Liver (tissue), 3 donors: ENCODE data around the gene TSPAN17.

Source experiments
- EGR1 ChIP-seq, 2 donors: IDR thresholded peaks; 2 replicates each; pipeline ENCODE4 v1.6.1; 2016 to 2018; ENCODE audit warnings: antibody characterized with exemption in 2 of 2, low read depth in 2 of 2
- GABPA ChIP-seq, 2 donors: IDR thresholded peaks in 1 of 2; conservative IDR thresholded peaks in 1 of 2; 2 replicates each; pipeline ENCODE4 v1.6.1; 2016; ENCODE audit warnings: antibody characterized with exemption in 2 of 2, mild to moderate bottlenecking in 1 of 2, moderate library complexity in 1 of 2
- TF ChIP-seq, protein P1 (sequence below): fragments of 150-350 bp; IDR thresholded peaks from 2 replicates; pipeline ENCODE4 v1.5.1; 2017; ENCODE audit warnings: improper control_type of control experiment, low read depth, low read length; ENCODE audit not compliant: missing input control
- donor health status: healthy.
- donor health status: healthy.

GRCh38 chr5:176621661-176622079 lies 25.6 kb upstream of the TSPAN17 start:
- TF ChIP-seq, protein P1, sequence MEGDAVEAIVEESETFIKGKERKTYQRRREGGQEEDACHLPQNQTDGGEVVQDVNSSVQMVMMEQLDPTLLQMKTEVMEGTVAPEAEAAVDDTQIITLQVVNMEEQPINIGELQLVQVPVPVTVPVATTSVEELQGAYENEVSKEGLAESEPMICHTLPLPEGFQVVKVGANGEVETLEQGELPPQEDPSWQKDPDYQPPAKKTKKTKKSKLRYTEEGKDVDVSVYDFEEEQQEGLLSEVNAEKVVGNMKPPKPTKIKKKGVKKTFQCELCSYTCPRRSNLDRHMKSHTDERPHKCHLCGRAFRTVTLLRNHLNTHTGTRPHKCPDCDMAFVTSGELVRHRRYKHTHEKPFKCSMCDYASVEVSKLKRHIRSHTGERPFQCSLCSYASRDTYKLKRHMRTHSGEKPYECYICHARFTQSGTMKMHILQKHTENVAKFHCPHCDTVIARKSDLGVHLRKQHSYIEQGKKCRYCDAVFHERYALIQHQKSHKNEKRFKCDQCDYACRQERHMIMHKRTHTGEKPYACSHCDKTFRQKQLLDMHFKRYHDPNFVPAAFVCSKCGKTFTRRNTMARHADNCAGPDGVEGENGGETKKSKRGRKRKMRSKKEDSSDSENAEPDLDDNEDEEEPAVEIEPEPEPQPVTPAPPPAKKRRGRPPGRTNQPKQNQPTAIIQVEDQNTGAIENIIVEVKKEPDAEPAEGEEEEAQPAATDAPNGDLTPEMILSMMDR, result no peak
- TF ChIP-seq EGR1 (IDR thresholded peaks at IDR 0.05; ENCODE audit: low read depth in 2 of 2), result no peak
- TF ChIP-seq GABPA (IDR thresholded peaks at IDR 0.05 in 1 of 2, conservative IDR thresholded peaks at IDR 0.05 in 1 of 2), result no peak
